GM10266 (cell line): ENCODE data around the gene IGF2BP3.

Experiments
- DNase-seq: peaks from one replicate; pipeline ENCODE4 v3.0.0; 2012; ENCODE audit errors: extremely low spot score
- TF ChIP-seq, protein P1 (sequence below): IDR thresholded peaks from 2 replicates; pipeline ENCODE4 v1.5.1; 2012; ENCODE audit warnings: mild to moderate bottlenecking, low read depth; ENCODE audit not compliant: control insufficient read depth, insufficient read depth; ENCODE audit errors: missing control alignments

The IGF2BP3 gene

GRCh38 chr7:23438171-23438570 lies 32.1 kb downstream of the IGF2BP3 start:
- TF ChIP-seq, protein P1, sequence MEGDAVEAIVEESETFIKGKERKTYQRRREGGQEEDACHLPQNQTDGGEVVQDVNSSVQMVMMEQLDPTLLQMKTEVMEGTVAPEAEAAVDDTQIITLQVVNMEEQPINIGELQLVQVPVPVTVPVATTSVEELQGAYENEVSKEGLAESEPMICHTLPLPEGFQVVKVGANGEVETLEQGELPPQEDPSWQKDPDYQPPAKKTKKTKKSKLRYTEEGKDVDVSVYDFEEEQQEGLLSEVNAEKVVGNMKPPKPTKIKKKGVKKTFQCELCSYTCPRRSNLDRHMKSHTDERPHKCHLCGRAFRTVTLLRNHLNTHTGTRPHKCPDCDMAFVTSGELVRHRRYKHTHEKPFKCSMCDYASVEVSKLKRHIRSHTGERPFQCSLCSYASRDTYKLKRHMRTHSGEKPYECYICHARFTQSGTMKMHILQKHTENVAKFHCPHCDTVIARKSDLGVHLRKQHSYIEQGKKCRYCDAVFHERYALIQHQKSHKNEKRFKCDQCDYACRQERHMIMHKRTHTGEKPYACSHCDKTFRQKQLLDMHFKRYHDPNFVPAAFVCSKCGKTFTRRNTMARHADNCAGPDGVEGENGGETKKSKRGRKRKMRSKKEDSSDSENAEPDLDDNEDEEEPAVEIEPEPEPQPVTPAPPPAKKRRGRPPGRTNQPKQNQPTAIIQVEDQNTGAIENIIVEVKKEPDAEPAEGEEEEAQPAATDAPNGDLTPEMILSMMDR: no peak
- no peak for DNase-seq

GRCh38 chr7:23434147-23434917 lies 36.0 kb downstream of the IGF2BP3 start:
- DNase-seq: no peak
- TF ChIP-seq, protein P1: no peak

DNA sequence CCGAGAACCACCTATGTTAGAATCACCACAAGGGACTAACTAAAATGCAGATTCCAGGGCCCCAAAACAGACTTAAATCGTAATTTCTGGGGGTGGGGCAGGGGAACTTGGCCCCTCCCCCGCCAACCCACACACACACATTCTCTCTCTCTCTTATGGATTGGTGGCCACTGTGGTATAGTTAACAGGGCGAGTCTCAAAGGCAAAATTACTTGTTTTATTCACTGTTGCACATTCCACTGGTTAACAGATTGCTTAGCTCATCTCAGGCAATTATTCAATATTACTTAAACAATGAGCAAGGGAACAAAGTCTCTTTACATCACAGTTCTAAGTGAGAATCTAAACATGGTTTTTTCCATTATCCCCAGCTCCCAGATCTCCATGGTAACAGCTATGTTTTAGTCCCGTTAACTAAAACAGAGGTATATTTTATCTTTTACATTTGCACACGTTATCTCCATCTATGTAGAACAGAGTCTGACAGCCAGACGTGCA lies 38.5 kb downstream of the IGF2BP3 start:
- no peak for DNase-seq
- TF ChIP-seq, protein P1: no peak

GRCh38 chr7:23430893-23431259 lies 39.4 kb downstream of the IGF2BP3 start:
- TF ChIP-seq, protein P1: no peak
- DNase-seq: no peak

- TF ChIP-seq, protein P1: no peak
- DNase-seq: no peak
These were observed 43.4 kb downstream of the IGF2BP3 start for GRCh38 chr7:23426876-23427275.

DNA sequence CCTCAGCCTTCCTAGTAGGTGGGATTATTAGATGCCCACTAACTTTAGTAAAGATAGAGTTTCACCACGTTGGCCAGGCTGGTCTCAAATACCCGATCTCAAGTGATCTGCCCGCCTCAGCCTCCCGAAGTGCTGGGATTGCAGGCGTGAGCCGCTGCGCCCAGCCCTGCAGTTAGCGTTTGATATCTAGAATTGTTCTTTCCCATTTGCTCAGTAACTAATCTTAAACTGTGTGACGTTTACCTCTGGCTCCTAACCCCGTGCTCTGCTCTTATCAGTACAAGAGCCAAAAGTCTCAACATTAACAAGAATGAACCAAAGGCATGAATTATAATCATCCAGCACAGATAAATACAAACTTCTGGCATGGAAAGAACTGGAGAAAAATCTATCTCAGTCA lies 47.4 kb downstream of the IGF2BP3 start:
- DNase-seq: no peak
- TF ChIP-seq, protein P1: no peak

- DNase-seq: no peak
- TF ChIP-seq, protein P1: no peak
These were observed 47.9 kb downstream of the IGF2BP3 start for GRCh38 chr7:23422384-23422783.
